DND-41 (cell line): ENCODE results near the gene ZPR1.

Source experiments
- EZH2 ChIP-seq: IDR thresholded peaks from 3 replicates; pipeline ENCODE4 v1.6.1; 2012; ENCODE audit warnings: borderline replicate concordance, low read depth, mild to moderate bottlenecking, moderate library complexity, low read length, inconsistent platforms; ENCODE audit not compliant: severe bottlenecking
- TF ChIP-seq, protein P1 (sequence below): IDR thresholded peaks from 2 replicates; pipeline ENCODE4 v1.5.1; 2012; ENCODE audit warnings: borderline replicate concordance, low read length, moderate library complexity, mild to moderate bottlenecking; ENCODE audit not compliant: poor library complexity, severe bottlenecking; ENCODE audit errors: extremely low read depth

DNA sequence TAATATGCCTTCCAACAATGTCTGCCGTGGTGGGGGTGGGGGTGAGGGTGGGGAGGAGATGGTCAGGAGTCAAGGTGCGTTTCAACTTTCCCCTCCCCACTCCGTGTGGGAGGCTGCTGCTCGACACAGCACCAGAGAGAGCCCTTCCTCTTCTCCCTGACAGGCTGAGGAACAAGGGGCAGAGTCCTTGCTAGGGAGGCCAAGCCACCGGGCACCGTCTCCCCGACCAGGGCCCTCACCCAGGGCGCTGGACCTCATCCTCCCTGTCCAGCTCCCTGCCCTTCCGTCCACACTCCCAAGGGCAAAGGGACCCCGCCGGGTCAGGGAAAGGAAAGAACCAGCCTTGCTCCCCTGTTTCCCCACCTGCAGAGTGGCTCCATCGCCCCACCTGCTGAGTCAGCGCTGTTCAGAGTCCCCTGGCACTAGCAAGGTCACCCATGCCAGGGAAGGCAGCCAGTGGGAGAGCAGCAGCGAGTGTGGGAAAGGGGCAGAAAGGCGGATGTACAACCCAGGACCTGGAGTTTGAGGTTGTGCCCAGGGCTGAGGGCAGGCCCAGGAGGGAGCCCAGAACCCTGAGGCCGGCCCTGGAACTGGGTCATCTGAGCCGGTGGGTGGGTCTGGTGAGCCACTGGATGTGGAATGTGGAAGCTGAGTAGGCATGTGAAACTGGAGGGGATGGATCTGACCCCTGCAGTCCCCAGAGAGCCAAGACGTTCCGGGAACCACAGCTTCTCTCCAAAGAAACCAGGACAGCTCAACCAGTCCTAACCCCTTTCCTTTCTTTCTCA lies 62.2 kb downstream of the ZPR1 start:
- TF ChIP-seq, protein P1, sequence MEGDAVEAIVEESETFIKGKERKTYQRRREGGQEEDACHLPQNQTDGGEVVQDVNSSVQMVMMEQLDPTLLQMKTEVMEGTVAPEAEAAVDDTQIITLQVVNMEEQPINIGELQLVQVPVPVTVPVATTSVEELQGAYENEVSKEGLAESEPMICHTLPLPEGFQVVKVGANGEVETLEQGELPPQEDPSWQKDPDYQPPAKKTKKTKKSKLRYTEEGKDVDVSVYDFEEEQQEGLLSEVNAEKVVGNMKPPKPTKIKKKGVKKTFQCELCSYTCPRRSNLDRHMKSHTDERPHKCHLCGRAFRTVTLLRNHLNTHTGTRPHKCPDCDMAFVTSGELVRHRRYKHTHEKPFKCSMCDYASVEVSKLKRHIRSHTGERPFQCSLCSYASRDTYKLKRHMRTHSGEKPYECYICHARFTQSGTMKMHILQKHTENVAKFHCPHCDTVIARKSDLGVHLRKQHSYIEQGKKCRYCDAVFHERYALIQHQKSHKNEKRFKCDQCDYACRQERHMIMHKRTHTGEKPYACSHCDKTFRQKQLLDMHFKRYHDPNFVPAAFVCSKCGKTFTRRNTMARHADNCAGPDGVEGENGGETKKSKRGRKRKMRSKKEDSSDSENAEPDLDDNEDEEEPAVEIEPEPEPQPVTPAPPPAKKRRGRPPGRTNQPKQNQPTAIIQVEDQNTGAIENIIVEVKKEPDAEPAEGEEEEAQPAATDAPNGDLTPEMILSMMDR: no peak
- TF ChIP-seq EZH2: no peak
